SK-N-SH treated with all-trans-retinoic acid at 6 μM for 48 hours (cell line): ENCODE measurements around the gene PRAMEF11.
"Not testable (repeated sequence)": the region's sequence is repeated elsewhere in the genome, so short reads cannot be mapped to it uniquely, and the experiment has no call there.

Experiments
- ATAC-seq: fragments of 200-7000 bp; cut with Tn5 transposase; 3 replicates; pipeline ENCODE4 v1.9.1; 2020; ENCODE audit warnings: mild to moderate bottlenecking, moderate library complexity
- ARNTL ChIP-seq: fragments of 450-650 bp; formaldehyde crosslinking; IDR thresholded peaks from 2 replicates; pipeline ENCODE4 v1.5.0; 2020; ENCODE audit warnings: low read depth, mild to moderate bottlenecking, moderate library complexity, borderline replicate concordance
- CSDC2 ChIP-seq: fragments of 250-450 bp; sonication (Bioruptor Pico); IDR thresholded peaks from 2 replicates; pipeline ENCODE4 v1.5.0; 2020; ENCODE audit warnings: mild to moderate bottlenecking, moderate library complexity
- CSRNP3 ChIP-seq: fragments of 250-450 bp; sonication (Bioruptor Pico); IDR thresholded peaks from 2 replicates; pipeline ENCODE4 v1.5.1; 2021; ENCODE audit warnings: mild to moderate bottlenecking, moderate library complexity
- GLIS3 ChIP-seq: fragments of 250-450 bp; sonication (Bioruptor Pico); IDR thresholded peaks from 2 replicates; pipeline ENCODE4 v1.5.0; 2020; ENCODE audit warnings: mild to moderate bottlenecking, moderate library complexity
- ISL1 ChIP-seq: fragments of 250-450 bp; sonication (Bioruptor Pico); IDR thresholded peaks from 2 replicates; pipeline ENCODE4 v2.1.2; 2022; ENCODE audit warnings: mild to moderate bottlenecking, moderate library complexity
- POU6F1 ChIP-seq: fragments of 250-450 bp; sonication (Bioruptor Pico); IDR thresholded peaks from 2 replicates; pipeline ENCODE4 v1.8.0; 2021; ENCODE audit warnings: low read depth, mild to moderate bottlenecking, moderate library complexity, borderline replicate concordance
- PPARA ChIP-seq: fragments of 250-450 bp; sonication (Bioruptor Pico); IDR thresholded peaks from 2 replicates; pipeline ENCODE4 v1.5.0; 2020; ENCODE audit warnings: mild to moderate bottlenecking, borderline replicate concordance
- RARB ChIP-seq: fragments of 250-450 bp; sonication (Bioruptor Pico); IDR thresholded peaks from 2 replicates; pipeline ENCODE4 v1.8.0; 2021; ENCODE audit warnings: mild to moderate bottlenecking, moderate library complexity
- SNAI2 ChIP-seq: fragments of 250-450 bp; sonication (Bioruptor Pico); IDR thresholded peaks from 2 replicates; pipeline ENCODE4 v1.5.0; 2020; ENCODE audit warnings: mild to moderate bottlenecking, moderate library complexity
- TSHZ2 ChIP-seq: fragments of 250-450 bp; sonication (Bioruptor Pico); IDR thresholded peaks from 2 replicates; pipeline ENCODE4 v1.5.0; 2020; ENCODE audit warnings: mild to moderate bottlenecking, moderate library complexity
- ZFP3 ChIP-seq: fragments of 250-450 bp; sonication (Bioruptor Pico); IDR thresholded peaks from 2 replicates; pipeline ENCODE4 v1.5.0; 2020; ENCODE audit warnings: mild to moderate bottlenecking, moderate library complexity
- ZFP30 ChIP-seq: fragments of 450-650 bp; formaldehyde crosslinking; IDR thresholded peaks from 2 replicates; pipeline ENCODE4 v1.5.0; 2022; ENCODE audit warnings: mild to moderate bottlenecking, moderate library complexity
- ZNF565 ChIP-seq: fragments of 450-650 bp; formaldehyde crosslinking; conservative IDR thresholded peaks from 2 replicates; pipeline ENCODE4 v1.5.0; 2020; ENCODE audit warnings: low read depth, mild to moderate bottlenecking, moderate library complexity
- ZNF70 ChIP-seq: fragments of 450-650 bp; formaldehyde crosslinking; IDR thresholded peaks from 2 replicates; pipeline ENCODE4 v1.5.0; 2020; ENCODE audit warnings: mild to moderate bottlenecking, moderate library complexity
- ZNF8 ChIP-seq: fragments of 450-650 bp; formaldehyde crosslinking; IDR thresholded peaks from 2 replicates; pipeline ENCODE4 v1.5.0; 2020; ENCODE audit warnings: mild to moderate bottlenecking, moderate library complexity

The PRAMEF11 gene

GRCh38 chr1:12831310-12831709 is at the start of gene PRAMEF11:
Gene PRAMEF11 (minus strand): TSS chr1:12831410. CDS start chr1:12828789, 2,621 bp downstream.
- not testable (repeated sequence) for ATAC-seq

GRCh38 chr1:12878453-12878852 is 47.2 kb upstream of the PRAMEF11 start:
- not testable (repeated sequence) for ATAC-seq

- not testable (repeated sequence) for ATAC-seq
These were observed 32.1 kb upstream of the PRAMEF11 start for GRCh38 chr1:12863131-12863880.

- ATAC-seq, result not testable (repeated sequence)
These were observed 25.6 kb upstream of the PRAMEF11 start, which contains the start of gene PRAMEF2 for GRCh38 chr1:12856786-12857185. Gene PRAMEF2 (plus strand): TSS chr1:12857086. CDS start chr1:12859010, 1,924 bp downstream.

- ATAC-seq, result no peak
- TF ChIP-seq CSDC2 (CRISPR knock-in tag) (no peak), ZNF70 (CRISPR knock-in tag) (no peak), POU6F1 (CRISPR knock-in tag) (no peak), PPARA (CRISPR knock-in tag) (no peak), ARNTL (CRISPR knock-in tag) (no peak), GLIS3 (CRISPR knock-in tag) (no peak), ZNF565 (CRISPR knock-in tag) (no peak), SNAI2 (no peak), CSRNP3 (CRISPR knock-in tag) (no peak), RARB (CRISPR knock-in tag) (no peak), ZFP3 (CRISPR knock-in tag) (no peak), ZFP30 (no peak), TSHZ2 (CRISPR knock-in tag) (no peak), ZNF8 (no peak), ISL1 (CRISPR knock-in tag) (no peak)
These were observed 20.6 kb upstream of the PRAMEF11 start for GRCh38 chr1:12851779-12852178.

GRCh38 chr1:12848620-12849019 is 17.4 kb upstream of the PRAMEF11 start, which contains the start of gene HNRNPCL1:
Gene HNRNPCL1 (minus strand): TSS chr1:12848720. CDS start chr1:12848289, 431 bp downstream.
- ATAC-seq, result not testable (repeated sequence)

- ATAC-seq, result not testable (repeated sequence)
These were observed 2.0 kb upstream of the PRAMEF11 start for GRCh38 chr1:12833251-12833650.

- not testable (repeated sequence) for ATAC-seq
These were observed 12.1 kb downstream of the PRAMEF11 start for GRCh38 chr1:12819061-12819460.
